Activated CD8-positive, alpha-beta memory T cell treated with anti-CD3 and anti-CD28 coated beads, Interleukin-2, amount 50 U/mL, for 1 hour (primary cell): Measurements from ENCODE around the gene OR5K3.

Experiments used
- DNase-seq: peaks from one replicate; pipeline ENCODE4 v3.0.0-alpha.2; 2020; ENCODE audit errors: extremely low read depth

Gene OR5K3

DNA sequence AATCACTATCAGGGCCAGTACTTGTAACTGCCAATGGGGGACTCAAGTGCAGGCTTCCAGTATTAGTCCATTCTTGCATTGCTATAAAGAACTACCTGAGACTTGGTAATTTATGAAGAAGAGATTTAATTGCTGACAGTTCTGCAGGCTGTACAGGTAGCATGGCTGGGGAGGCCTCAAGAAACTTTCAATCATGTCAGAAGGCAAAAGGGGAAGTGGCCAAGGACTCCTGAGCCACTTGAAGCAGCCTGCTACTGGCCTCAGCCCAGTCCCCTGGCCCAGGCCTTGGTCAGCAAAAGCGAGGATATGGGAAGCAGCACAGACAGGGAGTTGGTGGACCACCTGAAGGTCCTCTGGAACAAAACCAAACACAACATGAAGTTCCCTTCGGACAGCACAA lies 43.3 kb downstream of the OR5K3 start:
- no peak for DNase-seq

DNA sequence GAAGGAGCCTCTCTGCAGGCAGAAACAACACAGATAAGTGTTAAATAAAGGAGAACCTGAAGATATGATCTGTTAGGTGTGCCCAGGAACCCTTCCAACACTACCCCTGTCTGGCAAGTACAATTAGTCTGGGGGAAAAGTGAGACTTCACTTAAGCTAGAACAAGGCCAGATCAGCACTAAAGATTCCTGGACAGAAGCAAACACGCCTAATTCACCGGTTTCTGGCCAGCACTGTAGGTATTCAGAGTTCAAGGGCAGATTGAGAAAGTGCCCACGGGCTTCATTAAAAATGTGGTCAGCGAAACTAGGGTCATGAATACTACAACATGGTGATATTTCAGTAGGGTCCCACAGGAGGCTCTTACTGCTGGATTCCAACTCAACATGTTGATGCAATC lies 43.9 kb downstream of the OR5K3 start:
- no peak for DNase-seq

DNA sequence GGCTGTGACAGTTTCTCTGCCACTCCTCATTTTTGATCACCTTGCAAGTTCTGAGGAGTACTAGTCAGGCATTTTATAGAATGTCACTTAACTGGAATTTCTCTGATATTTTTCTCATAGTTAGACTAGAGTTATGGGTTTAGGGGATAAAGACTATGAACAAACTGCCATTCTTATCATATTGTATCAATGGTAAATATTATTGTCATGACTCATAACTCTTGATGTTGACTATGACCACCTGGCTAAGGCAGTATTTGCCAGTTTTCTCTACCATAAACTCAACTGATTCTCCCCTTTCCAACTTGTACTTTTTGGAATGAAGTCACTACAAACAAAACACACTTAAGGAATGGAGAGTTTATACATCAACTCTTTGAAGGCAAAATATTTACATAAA lies 49.8 kb downstream of the OR5K3 start:
- DNase-seq, result no peak
